ENCODE data around the gene LZTR1.

The LZTR1 gene

DNA sequence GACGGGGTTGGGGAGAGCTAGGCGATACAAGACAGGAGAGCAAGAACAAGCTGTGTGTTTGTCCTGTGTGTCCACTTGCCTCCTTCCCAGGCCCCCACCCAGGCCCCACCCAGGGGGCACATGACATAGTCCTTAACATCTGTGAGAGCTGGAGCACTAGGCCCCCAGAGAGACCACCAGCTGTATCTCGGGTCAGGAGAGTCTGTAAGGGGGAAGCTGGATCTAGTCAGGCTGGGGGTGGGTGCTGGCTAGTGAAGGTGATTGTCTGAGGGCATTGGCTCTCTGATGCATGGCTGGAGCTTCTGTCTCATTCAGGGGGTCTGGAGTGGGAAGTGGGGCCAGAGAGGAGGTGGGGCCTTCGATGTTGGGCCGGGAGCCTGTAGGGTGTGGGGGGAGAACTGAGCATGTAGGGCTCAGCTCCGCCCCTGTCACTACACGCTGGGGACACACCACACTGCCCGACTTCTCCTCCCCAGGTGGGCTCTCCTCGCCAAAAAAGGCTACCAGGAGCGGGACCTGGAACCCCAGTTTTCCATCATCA lies 33.4 kb downstream of the LZTR1 start:
- DNase-seq (ENCODE audit: low read depth) = no peak

DNA sequence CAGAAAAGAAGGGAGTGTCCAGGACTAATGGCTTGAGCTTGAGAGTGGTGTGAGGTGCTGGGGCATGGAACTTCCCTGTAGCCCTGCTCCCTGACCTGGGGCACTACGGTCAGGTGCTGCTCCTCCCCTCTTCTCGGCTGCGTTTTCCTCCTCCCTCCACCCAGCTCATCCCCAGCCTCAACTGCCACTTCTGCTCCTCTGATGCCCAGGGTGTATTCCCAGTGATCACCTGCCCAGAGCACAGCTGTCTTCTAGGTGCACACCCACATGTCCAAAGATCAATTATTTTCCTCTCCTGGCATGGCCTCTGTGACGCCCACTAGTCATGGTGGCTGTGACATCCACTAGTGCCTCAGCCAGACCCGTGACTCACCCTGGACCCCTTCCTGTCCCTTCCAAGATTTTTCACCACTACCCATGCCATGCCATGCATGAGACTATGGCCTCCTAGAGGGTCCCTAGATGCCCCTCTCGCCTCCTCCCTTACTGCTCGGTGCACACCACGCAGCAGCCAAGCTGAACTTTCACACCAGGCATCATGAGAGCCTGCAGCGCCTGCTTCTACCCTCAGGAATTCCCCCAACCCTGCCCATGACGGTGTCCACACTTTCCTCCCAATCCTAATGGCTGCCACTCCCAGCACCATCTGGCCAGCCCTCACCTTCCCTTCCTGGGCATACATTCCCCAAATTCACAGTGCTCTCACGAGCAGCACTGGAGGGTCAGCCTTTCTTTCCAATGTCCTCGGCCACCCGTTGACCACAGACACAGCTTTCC lies 34.7 kb downstream of the LZTR1 start:
- no peak for DNase-seq (ENCODE audit: low read depth)

- no peak for DNase-seq (ENCODE audit: low read depth)
Observed at GRCh38 chr22:21018314-21018713, 36.2 kb downstream of the LZTR1 start.

DNA sequence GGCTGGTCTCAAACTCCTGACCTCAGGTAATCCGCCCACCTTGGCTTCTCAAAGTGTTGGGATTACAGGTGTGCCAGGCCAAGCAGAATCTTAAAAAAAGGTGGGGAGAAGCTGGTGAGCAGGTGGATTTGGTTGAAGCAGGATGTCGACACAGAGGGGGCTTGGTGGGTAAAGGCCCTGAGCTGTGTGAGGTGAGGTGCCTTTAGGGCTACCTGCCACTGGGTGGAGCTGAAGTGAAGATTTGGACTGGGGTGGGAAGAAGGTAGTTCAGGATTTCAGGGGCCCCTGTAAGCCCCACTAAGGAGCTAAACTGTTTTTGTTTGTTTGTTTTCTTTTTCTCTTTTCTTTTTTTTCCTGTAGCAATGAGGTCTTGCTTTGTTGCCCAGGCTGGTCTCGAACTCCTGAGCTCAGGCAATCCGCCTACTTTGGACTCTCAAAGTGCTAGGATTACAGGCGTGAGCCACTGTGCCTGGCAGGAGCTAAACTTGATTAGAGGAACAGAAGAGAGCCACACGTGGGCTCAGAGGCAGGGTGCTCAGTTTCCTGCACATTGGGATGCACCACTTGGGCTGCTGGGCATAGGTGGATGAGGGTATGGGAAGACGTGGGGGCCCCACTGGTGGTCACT lies 38.8 kb downstream of the LZTR1 start:
- no peak for DNase-seq (ENCODE audit: low read depth)

DNA sequence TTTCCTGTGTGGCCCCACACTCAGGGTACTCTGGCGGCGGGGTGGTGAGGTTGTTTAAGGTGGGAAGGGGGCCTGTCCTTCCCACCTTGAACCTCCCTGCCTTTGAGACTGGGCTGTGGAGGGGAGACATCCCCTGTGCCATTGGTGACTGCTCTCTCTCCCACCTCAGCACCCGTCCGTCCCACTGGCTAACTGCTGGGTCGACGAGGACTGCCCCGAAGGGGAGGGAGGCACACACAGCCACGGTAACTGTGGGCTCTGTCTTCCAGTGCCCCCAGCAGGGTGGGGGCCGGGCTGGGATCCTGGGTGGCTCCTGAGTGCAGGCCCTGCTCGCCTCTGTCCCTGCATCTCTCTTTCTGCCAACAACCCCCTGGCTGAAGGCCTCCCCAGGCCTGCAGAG lies 40.4 kb downstream of the LZTR1 start:
- no peak for DNase-seq (ENCODE audit: low read depth)

DNA sequence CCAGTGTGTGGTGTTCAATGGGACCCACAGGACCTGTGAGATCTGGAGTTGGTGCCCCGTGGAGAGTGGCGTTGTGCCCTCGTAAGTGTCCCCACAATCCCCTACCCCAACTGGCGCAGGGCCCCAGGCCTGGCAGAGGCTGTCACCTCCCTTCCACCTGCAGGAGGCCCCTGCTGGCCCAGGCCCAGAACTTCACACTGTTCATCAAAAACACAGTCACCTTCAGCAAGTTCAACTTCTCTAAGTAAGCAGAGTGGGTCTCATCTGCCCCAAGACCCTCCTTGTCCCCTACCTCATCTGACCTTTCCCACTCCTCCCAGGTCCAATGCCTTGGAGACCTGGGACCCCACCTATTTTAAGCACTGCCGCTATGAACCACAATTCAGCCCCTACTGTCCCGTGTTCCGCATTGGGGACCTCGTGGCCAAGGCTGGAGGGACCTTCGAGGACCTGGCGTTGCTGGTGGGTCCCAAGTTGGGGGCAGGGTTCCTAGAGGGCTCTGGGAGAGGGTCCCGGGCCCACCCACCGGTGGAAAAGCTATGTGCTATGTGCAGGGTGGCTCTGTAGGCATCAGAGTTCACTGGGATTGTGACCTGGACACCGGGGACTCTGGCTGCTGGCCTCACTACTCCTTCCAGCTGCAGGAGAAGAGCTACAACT lies 41.0 kb downstream of the LZTR1 start:
- DNase-seq (ENCODE audit: low read depth) = no peak

DNA sequence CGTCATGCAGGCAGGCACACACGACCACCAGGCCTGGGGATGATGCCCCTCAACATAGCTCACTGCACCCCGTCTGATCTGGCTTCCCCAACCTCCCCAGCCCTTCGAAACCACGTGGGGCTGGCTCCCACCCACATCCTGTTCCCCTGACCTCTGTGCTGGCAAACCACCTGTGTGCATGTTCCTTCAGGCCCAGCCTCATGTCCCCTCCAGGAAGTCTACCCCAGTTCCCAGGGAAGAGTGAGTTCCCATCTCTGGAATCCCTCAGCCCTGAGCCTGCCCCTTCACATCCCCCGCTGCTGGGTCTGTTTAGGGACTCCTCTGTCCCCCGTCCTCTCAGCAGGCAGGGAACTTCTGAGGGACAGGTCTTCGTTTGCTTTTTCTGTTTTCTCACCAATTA lies 43.2 kb downstream of the LZTR1 start:
- DNase-seq (ENCODE audit: low read depth) = no peak

- no peak for DNase-seq (ENCODE audit: low read depth)
Observed at GRCh38 chr22:21025763-21026755, 44.0 kb downstream of the LZTR1 start.

GRCh38 chr22:21026783-21027692 lies 44.9 kb downstream of the LZTR1 start:
- no peak for DNase-seq (ENCODE audit: low read depth)

DNA sequence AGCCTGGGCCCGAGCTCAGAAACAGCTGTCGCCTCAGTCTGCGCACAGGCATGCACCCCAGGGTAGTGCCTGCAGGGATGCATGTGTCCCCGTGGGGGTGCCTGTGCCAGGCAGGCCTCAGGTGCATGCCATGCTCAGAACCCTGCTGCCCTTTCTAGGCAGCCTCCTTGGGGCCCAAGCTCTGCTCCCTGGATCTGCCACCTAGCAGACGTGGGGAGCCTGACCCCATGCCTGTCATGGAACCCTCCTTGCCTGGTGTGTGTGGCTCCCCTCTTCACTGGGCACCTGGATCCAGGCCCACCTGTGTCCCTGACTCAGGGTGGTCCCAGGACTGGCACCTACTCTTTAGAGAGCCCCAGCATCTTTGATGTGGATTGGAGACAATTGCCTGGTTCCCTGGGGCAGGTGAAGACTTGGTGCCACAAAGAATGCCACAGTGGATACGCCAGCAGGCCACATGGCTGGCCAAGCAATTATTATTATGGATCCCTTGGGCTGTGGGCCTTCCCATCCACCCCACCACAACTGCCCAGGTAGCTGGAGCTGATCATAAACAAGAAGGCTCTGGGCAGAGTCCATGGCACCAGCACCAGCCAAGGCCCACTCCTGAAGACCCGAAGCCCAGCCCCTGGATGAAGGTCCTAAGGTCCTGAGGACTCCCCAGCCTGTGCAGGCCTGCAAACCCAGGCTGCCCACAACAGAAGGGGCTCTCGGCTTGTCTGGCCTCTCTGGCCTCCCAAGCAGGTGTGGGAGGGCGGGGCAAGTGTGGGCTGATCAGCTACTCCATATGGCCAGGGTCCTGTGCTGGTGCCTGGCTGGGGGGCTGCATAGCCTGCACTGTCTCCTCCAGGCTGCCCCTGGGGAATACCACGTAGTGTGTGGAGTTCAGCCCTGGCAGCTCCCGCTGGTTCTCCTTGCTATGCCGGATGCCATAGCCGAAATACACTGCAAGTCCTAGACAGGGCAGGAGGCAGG lies 46.5 kb downstream of the LZTR1 start:
- no peak for DNase-seq (ENCODE audit: low read depth)

DNA sequence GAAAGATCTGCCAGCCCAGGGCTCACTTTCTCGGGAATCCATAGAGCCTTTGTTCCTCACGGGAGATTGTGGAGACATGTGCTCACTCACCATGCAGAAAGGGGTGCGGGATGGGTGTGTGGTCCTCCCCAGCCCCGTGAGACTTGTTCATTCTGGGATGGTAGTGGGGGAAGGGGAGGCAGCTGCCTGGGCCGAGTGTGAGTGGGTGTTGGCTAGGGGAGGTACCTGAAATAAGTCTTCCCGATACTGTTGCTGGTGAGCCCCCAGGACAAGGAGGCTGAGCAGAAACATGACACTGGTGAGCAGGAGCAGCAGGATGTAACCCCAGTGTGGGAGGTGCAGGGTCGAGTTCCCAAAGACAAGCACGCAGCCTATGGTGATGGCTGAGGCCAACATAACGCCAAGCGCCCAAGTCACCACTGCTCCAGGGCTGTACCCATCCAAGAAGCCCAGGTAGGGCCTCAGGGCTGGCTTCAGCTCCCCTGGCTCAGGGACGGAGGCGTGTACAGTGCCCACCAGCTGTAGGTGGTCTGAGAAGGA lies 47.5 kb downstream of the LZTR1 start:
- no peak for DNase-seq (ENCODE audit: low read depth)

DNA sequence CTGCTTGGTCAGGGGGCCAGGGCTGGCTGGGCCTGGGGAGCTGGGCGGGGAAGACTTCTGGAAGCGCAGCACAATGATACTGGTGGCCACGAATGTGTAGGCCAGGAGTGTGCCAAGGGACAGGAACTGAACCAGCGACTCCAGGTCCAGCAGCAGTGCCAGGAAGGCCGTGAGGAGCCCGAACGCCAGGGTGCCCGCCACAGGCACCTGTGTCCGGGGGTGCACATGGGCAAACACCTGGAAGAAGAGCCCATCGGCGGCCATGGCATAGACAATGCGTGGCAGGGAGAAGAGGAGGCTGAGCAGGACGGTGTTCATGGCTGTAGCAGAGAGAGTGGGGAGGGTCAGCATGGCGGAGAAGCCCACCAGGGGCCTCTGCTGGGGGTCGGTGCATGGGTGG lies 47.9 kb downstream of the LZTR1 start:
- no peak for DNase-seq (ENCODE audit: low read depth)

GRCh38 chr22:21030621-21031544 lies 48.8 kb downstream of the LZTR1 start:
- DNase-seq (ENCODE audit: low read depth) = no peak

- DNase-seq (ENCODE audit: low read depth) = no peak
Observed at GRCh38 chr22:21031545-21032036, 49.5 kb downstream of the LZTR1 start.

- DNase-seq (ENCODE audit: low read depth) = no peak
Observed at GRCh38 chr22:21032037-21032867, 50.2 kb downstream of the LZTR1 start, which contains the start of gene SLC7A4. TSS of gene SLC7A4 (minus strand) at chr22:21032561. CDS start at chr22:21031812, 749 bp downstream.

GRCh38 chr22:21032868-21033688 lies 51.0 kb downstream of the LZTR1 start:
- DNase-seq (ENCODE audit: low read depth) = no peak

All from stimulated activated CD8-positive, alpha-beta memory T cell treated with anti-CD3 and anti-CD28 coated beads, Interleukin-7, amount 100 ng/mL, for 24 hours (primary cell).